K562 (cell line): ENCODE data around the gene MMP28. TPM values are rescaled to one million over a fixed set of nuclear protein-coding genes. Genes with fewer than 3 reads are reported as not detected.

ENCODE experiments used
- CBX1 ChIP-seq: sonication (generic); IDR thresholded peaks from 2 replicates; pipeline ENCODE4 v1.6.1; 2016; ENCODE audit warnings: antibody characterized with exemption, low read depth, mild to moderate bottlenecking
- CREB1 ChIP-seq, 2 experiments: sonication (generic) in 1 of 2; formaldehyde crosslinking in 1 of 2; IDR thresholded peaks; 2 replicates each; pipeline versions ENCODE4 v1.6.1 to v1.8.0; 2012 to 2022; ENCODE audit warnings: inconsistent platforms in 1 of 2, mild to moderate bottlenecking in 1 of 2, missing genetic modification reagents in 1 of 2, moderate library complexity in 1 of 2
- DNMT1 ChIP-seq: fragments of 450-650 bp; IDR thresholded peaks from 2 replicates; pipeline ENCODE4 v1.6.1; 2016; ENCODE audit warnings: antibody characterized with exemption, mild to moderate bottlenecking
- E2F4 ChIP-seq: sonication (generic); formaldehyde crosslinking; IDR thresholded peaks from 2 replicates; pipeline ENCODE4 v1.8.0; 2022; ENCODE audit warnings: mild to moderate bottlenecking, low read depth, missing genetic modification reagents
- EGR1 ChIP-seq: fragments of 450-650 bp; conservative IDR thresholded peaks from 2 replicates; pipeline ENCODE4 v1.6.1; 2017; ENCODE audit warnings: mild to moderate bottlenecking
- GABPB1 ChIP-seq: sonication (generic); formaldehyde crosslinking; IDR thresholded peaks from 2 replicates; pipeline ENCODE4 v1.8.0; 2022; ENCODE audit warnings: mild to moderate bottlenecking, missing genetic modification reagents
- GATAD2A ChIP-seq: fragments of 450-650 bp; IDR thresholded peaks from 2 replicates; pipeline ENCODE4 v1.6.1; 2017
- HLTF ChIP-seq: fragments of 450-650 bp; IDR thresholded peaks from 2 replicates; pipeline ENCODE4 v1.6.1; 2016
- MAFK ChIP-seq: IDR thresholded peaks from 2 replicates; pipeline ENCODE4 v1.6.1; 2011; ENCODE audit warnings: low read length, improper control_type of control experiment
- MCM5 ChIP-seq: fragments of 450-650 bp; IDR thresholded peaks from 2 replicates; pipeline ENCODE4 v1.6.1; 2016; ENCODE audit warnings: low read depth
- MEIS2 ChIP-seq: fragments of 450-650 bp; IDR thresholded peaks from 2 replicates; pipeline ENCODE4 v1.6.1; 2014; ENCODE audit warnings: mild to moderate bottlenecking; ENCODE audit not compliant: partially characterized antibody
- MYC ChIP-seq, 2 experiments: fragments of 250-450 bp in 1 of 2; sonication (Bioruptor Pico) in 1 of 2; IDR thresholded peaks; 2 replicates each; pipeline versions ENCODE4 v1.5.1 to v1.6.1; 2012 to 2021; ENCODE audit warnings: low read depth in 2 of 2, borderline replicate concordance in 1 of 2, improper control_type of control experiment in 1 of 2, low read length in 1 of 2, mild to moderate bottlenecking in 1 of 2, moderate library complexity in 1 of 2
- SMAD4 ChIP-seq: fragments of 250-450 bp; sonication (Bioruptor Pico); conservative IDR thresholded peaks from 2 replicates; pipeline ENCODE4 v1.8.0; 2021; ENCODE audit warnings: inconsistent platforms, mild to moderate bottlenecking, moderate library complexity
- ZFPM2 ChIP-seq: fragments of 250-450 bp; sonication (Bioruptor Pico); IDR thresholded peaks from 2 replicates; pipeline ENCODE4 v1.5.1; 2022; ENCODE audit warnings: mild to moderate bottlenecking
- ZNF134 ChIP-seq: fragments of 250-450 bp; sonication (Bioruptor Pico); conservative IDR thresholded peaks from 2 replicates; pipeline ENCODE4 v1.4.0; 2020
- ZNF24 ChIP-seq: fragments of 450-650 bp; IDR thresholded peaks from 2 replicates; pipeline ENCODE4 v1.6.1; 2016
- ZNF280B ChIP-seq: fragments of 250-450 bp; sonication (Bioruptor Pico); IDR thresholded peaks from 2 replicates; pipeline ENCODE4 v1.5.1; 2021; ENCODE audit warnings: mild to moderate bottlenecking
- ZNF354B ChIP-seq: fragments of 250-450 bp; sonication (Bioruptor Pico); IDR thresholded peaks from 2 replicates; pipeline ENCODE4 v1.4.0; 2020
- polyA plus RNA-seq, 8 experiments: library from polyadenylated mRNA; depleted of rRNA in 4 of 8; stranded (reverse) in 5 of 8; unstranded in 3 of 8; fragments of >200 nt; fragmentation: Nextera tagmentation in 2 of 8; fragmentation: Illumina TruSeq in 1 of 8; extraction: Ambion mirVana in 2 of 8; extraction: Trizol in 1 of 8; gene quantifications; 2 replicates each; pipeline versions ENCODE4 v1.2.1 to v1.2.3, GENCODE V29; 2011 to 2014; ENCODE audit warnings: inconsistent platforms in 1 of 8, missing spikeins in 1 of 8
- total RNA-seq, 7 experiments: library from RNA; depleted of rRNA in 6 of 7; stranded (reverse); fragments of >200 nt in 6 of 7; fragmentation: Illumina TruSeq in 2 of 7; extraction: Trizol in 2 of 7; gene quantifications; 2 replicates each; pipeline versions ENCODE4 v1.2.1 to v1.2.3, GENCODE V29; 2011 to 2021; ENCODE audit warnings: low replicate concordance in 1 of 7
- TF ChIP-seq, protein P1 (sequence below): fragments of 250-450 bp; sonication (Bioruptor Pico); IDR thresholded peaks from 2 replicates; pipeline ENCODE4 v1.5.0; 2020; ENCODE audit warnings: mild to moderate bottlenecking, borderline replicate concordance
- TF ChIP-seq, protein P2 (sequence below): sonication (generic); IDR thresholded peaks from 2 replicates; pipeline ENCODE4 v1.6.1; 2016
- TF ChIP-seq, protein P3 (sequence below): sonication (generic); formaldehyde crosslinking; IDR thresholded peaks from 2 replicates; pipeline ENCODE4 v1.8.0; 2023; ENCODE audit warnings: mild to moderate bottlenecking, missing genetic modification reagents

The MMP28 gene
- total and polyA plus RNA-seq, 9 of the 15 experiments (the other 6 are each of a cell fraction or from before 2014, with no cell fraction given): not detected

DNA sequence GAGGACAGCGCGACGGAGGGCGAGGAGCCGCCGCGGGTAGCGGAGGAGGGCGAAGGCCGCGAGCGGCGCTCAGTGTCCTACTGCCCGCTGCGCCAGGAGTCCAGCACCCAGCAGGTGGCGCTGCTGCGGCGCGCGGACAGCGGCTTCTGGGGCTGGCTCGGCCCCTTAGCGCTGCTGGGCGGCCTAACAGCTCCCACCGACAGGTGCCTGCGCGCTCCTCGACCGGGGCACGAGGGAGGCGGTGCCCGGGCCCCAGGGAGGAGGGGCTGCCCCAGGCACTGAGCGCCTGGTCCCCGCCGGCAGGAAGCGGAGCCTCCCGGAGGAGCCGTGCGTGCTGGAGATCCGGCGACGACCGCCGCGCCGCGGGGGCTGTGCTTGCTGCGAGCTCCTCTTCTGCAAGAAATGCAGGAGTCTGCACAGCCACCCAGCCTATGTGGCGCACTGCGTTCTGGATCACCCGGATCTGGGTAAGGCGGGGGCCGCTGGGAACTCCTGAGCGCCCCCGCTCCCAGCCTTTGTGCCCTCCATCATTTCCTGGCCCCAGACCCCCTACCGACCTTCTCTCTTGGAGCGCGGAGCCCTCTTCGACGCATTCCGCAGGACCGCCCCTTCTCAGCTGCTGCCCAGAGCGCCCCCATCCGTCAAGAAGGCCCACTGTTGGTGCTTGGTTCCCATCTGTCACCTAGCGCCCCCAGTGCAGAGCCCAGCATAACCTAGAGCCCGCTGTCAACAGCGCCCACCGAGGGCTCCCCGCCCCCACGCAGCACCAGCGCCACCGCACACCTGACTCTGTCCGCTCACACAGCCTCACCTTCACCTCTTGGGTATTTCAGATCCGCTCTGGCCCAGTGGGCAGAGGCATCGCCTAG lies 31.1 kb downstream of the MMP28 start (continued):
- TF ChIP-seq, protein P1, sequence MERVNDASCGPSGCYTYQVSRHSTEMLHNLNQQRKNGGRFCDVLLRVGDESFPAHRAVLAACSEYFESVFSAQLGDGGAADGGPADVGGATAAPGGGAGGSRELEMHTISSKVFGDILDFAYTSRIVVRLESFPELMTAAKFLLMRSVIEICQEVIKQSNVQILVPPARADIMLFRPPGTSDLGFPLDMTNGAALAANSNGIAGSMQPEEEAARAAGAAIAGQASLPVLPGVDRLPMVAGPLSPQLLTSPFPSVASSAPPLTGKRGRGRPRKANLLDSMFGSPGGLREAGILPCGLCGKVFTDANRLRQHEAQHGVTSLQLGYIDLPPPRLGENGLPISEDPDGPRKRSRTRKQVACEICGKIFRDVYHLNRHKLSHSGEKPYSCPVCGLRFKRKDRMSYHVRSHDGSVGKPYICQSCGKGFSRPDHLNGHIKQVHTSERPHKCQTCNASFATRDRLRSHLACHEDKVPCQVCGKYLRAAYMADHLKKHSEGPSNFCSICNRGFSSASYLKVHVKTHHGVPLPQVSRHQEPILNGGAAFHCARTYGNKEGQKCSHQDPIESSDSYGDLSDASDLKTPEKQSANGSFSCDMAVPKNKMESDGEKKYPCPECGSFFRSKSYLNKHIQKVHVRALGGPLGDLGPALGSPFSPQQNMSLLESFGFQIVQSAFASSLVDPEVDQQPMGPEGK: no peak
- no peak for TF ChIP-seq ZNF134 (CRISPR knock-in tag)
- 0 out of 2 replicates have a peak, but pooled peaks have one; percentile 23 for TF ChIP-seq CREB1 (IDR thresholded peaks at IDR 0.05)
- no peak for TF ChIP-seq CREB1 (CRISPR knock-in tag; IDR thresholded peaks at IDR 0.05)
- TF ChIP-seq MYC (IDR thresholded peaks at IDR 0.05; ENCODE audit: low read depth, low read length): no peak; the same call in 1 of the 2 replicates
- TF ChIP-seq MYC (CRISPR knock-in tag; IDR thresholded peaks at IDR 0.05; ENCODE audit: borderline replicate concordance, low read depth): no peak
- TF ChIP-seq CBX1: 0 out of 2 replicates have a peak, but pooled peaks have one; percentile 31
- no peak for TF ChIP-seq GATAD2A
- TF ChIP-seq, protein P2, sequence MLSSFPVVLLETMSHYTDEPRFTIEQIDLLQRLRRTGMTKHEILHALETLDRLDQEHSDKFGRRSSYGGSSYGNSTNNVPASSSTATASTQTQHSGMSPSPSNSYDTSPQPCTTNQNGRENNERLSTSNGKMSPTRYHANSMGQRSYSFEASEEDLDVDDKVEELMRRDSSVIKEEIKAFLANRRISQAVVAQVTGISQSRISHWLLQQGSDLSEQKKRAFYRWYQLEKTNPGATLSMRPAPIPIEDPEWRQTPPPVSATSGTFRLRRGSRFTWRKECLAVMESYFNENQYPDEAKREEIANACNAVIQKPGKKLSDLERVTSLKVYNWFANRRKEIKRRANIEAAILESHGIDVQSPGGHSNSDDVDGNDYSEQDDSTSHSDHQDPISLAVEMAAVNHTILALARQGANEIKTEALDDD: no peak
- TF ChIP-seq HLTF: no peak
- TF ChIP-seq, protein P3, sequence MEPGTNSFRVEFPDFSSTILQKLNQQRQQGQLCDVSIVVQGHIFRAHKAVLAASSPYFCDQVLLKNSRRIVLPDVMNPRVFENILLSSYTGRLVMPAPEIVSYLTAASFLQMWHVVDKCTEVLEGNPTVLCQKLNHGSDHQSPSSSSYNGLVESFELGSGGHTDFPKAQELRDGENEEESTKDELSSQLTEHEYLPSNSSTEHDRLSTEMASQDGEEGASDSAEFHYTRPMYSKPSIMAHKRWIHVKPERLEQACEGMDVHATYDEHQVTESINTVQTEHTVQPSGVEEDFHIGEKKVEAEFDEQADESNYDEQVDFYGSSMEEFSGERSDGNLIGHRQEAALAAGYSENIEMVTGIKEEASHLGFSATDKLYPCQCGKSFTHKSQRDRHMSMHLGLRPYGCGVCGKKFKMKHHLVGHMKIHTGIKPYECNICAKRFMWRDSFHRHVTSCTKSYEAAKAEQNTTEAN (CRISPR knock-in tag): no peak
- TF ChIP-seq EGR1: 0 out of 2 replicates have a peak, but pooled peaks have one; percentile 18
- peak; percentile 67; the same call in 1 of the 2 replicates for TF ChIP-seq SMAD4 (CRISPR knock-in tag)
- no peak for TF ChIP-seq ZFPM2 (CRISPR knock-in tag)
- TF ChIP-seq ZNF354B: no peak
- TF ChIP-seq ZNF24: peak; percentile 70; the same call in 1 of the 2 replicates
- TF ChIP-seq GABPB1 (CRISPR knock-in tag): peak; percentile 54; the same call in 1 of the 2 replicates
- no peak for TF ChIP-seq DNMT1
- no peak for TF ChIP-seq MCM5
- TF ChIP-seq MAFK: no peak
- TF ChIP-seq E2F4 (CRISPR knock-in tag): 0 out of 2 replicates have a peak, but pooled peaks have one; percentile 16
- TF ChIP-seq ZNF280B: no peak
- peak; percentile 6 for TF ChIP-seq MEIS2
